ENCODE results near the gene NLN. TPM values are rescaled to one million over a fixed set of nuclear protein-coding genes. Genes with fewer than 3 reads are reported as not detected.

NLN gene
- total and polyA plus RNA-seq, 9 of the 15 experiments (the other 6 are each of a cell fraction or from before 2014, with no cell fraction given): 6.9 to 45.2 (median 28.8) TPM

- TF ChIP-seq TFE3 (CRISPR knock-in tag; IDR thresholded peaks at IDR 0.05) (peak; percentile 78), XRCC5 (IDR thresholded peaks at IDR 0.05; ENCODE audit: low read depth, low read length) (no peak), ZNF384 (IDR thresholded peaks at IDR 0.05; ENCODE audit: low read depth, low read length) (no peak)
Observed at GRCh38 chr5:65768723-65769346, 46.8 kb downstream of the NLN start (continued).

- Histone ChIP-seq H3K9me1 (ENCODE audit: control insufficient read depth, insufficient read depth, low read length) (no peaks in the 10 kb centered on the region), H3K4me2 (ENCODE audit: insufficient read depth, low read length) (no peak overlapping the region), H3K79me2 (ENCODE audit: control insufficient read depth, insufficient read depth, low read length) (no peaks in the 10 kb centered on the region), H3K27ac (ENCODE audit: extremely low read depth, low read depth, low read length) (no peak overlapping the region), H3K9me3 (replicated peaks; ENCODE audit: control insufficient read depth, insufficient read depth, low read depth, low read length) (no peaks in the 10 kb centered on the region; the same call in 1 of the 2 replicates), H3K36me3 (ENCODE audit: control insufficient read depth, insufficient read depth, low read length) (peaks cover 12% of the 10 kb centered on the region; the same call in 2 of the 3 replicates), H3K4me3 (no peak overlapping the region), H3K9ac (ENCODE audit: insufficient read depth in 1 of 2, low read depth in 2 of 2, low read length in 2 of 2) (no peak overlapping the region), H2AFZ (ENCODE audit: low read depth, low read length) (no peak overlapping the region), H3K27me3 (ENCODE audit: control insufficient read depth in 2 of 2, insufficient read depth in 2 of 2, low read length in 2 of 2) (no peaks in the 10 kb centered on the region), H4K20me1 (replicated peaks; ENCODE audit: control insufficient read depth, insufficient read depth, low read length) (no peaks in the 10 kb centered on the region), H3K4me1 (replicated peaks in 1 of 2; ENCODE audit: control insufficient read depth in 2 of 2, insufficient read depth in 2 of 2, low read length in 2 of 2) (no peaks in the 10 kb centered on the region)
- ChIA-PET CTCF (ENCODE audit: low intra/inter-chr PET ratio) (no interaction called here), POLR2A (interaction anchor here (0.6 kb wide), 1 partner anchor 10 kb away, joined by 3 read pairs; no protein-coding TSS in a partner anchor)
- intact Hi-C loops (cut with micrococcal nuclease): no loop called here
- ATAC-seq: no peak
- in situ Hi-C loops (cut with MboI): no loop called here
- WGBS (ENCODE audit: insufficient coverage, low coverage, missing lambda C conversion rate): 13% methylated on average over 1 of the region's 1 CpG
- no peak for FAIRE-seq
- no peak for DNase-seq (ENCODE audit: extremely low read depth in 1 of 4, low spot score in 3 of 4)
- BruUV-seq (replicated peaks): no TSS peak
- TF ChIP-seq BCOR (IDR thresholded peaks at IDR 0.05) (no peak), NFIC (IDR thresholded peaks at IDR 0.05) (no peak), AFF4 (CRISPR knock-in tag; IDR thresholded peaks at IDR 0.05) (no peak), DACH1 (IDR thresholded peaks at IDR 0.05; ENCODE audit: partially characterized antibody) (no peak), E2F8 (IDR thresholded peaks at IDR 0.05; ENCODE audit: low read depth, partially characterized antibody) (no peak), MYBL2 (IDR thresholded peaks at IDR 0.05; ENCODE audit: low read depth) (no peak), MYBL2 (CRISPR knock-in tag; IDR thresholded peaks at IDR 0.05; ENCODE audit: borderline replicate concordance) (no peak), ELF4 (CRISPR knock-in tag; IDR thresholded peaks at IDR 0.05) (no peak), ZNF133 (CRISPR knock-in tag; IDR thresholded peaks at IDR 0.05) (no peak)
Observed at GRCh38 chr5:65769539-65769938, 47.5 kb downstream of the NLN start.
